ENCODE measurements around the gene DIS3.

- TF ChIP-seq EZH2 (IDR thresholded peaks at IDR 0.05): no peak
- TF ChIP-seq EZH2phosphoT487 (IDR thresholded peaks at IDR 0.05): no peak
- TF ChIP-seq CTCF (IDR thresholded peaks at IDR 0.05): no peak
Observed at GRCh38 chr13:72788831-72789230, 7.1 kb upstream of the DIS3 start.

Measured in neural progenitor cell (in vitro differentiated cells).